SK-N-SH (cell line): ENCODE results near the gene SVBP. TPM values are rescaled to one million over a fixed set of nuclear protein-coding genes. Genes with fewer than 3 reads are reported as not detected.

ENCODE experiments used
- CTCF ChIA-PET: fragments of 300-600, 350-600 bp; formaldehyde crosslinking; extraction: SDS; loops from one replicate; lab custom pipeline; 2021; lab: Yijun Ruan, JAX
- POLR2A ChIA-PET: fragments of 350-600 bp; sonication (Branson Sonifier 250); formaldehyde crosslinking; extraction: SDS; loops from one replicate; lab custom pipeline; 2020; ENCODE audit warnings: antibody characterized with exemption, inconsistent platforms; lab: Yijun Ruan, JAX
- DNase-seq: peaks from one replicate; pipeline ENCODE4 v3.0.0; 2012
- H2AFZ ChIP-seq: fragments of 200-600 bp; sonication (generic); 2 replicates; pipeline ENCODE4 v1.8.1; 2016; ENCODE audit warnings: antibody characterized with exemption, mild to moderate bottlenecking, low read depth
- H3F3A ChIP-seq: fragments of 200-600 bp; sonication (generic); replicated peaks from 2 replicates; pipeline ENCODE3; 2016; ENCODE audit warnings: antibody characterized with exemption, mild to moderate bottlenecking; ENCODE audit not compliant: insufficient read depth
- H3K27ac ChIP-seq, 2 experiments: fragments of 200-500 bp in 1 of 2; fragments of 200-600 bp in 1 of 2; sonication (Bioruptor generic) in 1 of 2; sonication (generic), shearing (Covaris generic) in 1 of 2; 2 replicates each; pipeline versions ENCODE4 v1.5.1 to v1.6.1; 2014 to 2016; ENCODE audit warnings: low read depth in 2 of 2, inconsistent platforms in 1 of 2, low read length in 1 of 2, mild to moderate bottlenecking in 1 of 2, mixed read lengths in 1 of 2
- H3K27me3 ChIP-seq: fragments of 200-600 bp; sonication (generic), shearing (Covaris generic); 2 replicates; pipeline ENCODE4 v1.6.1; 2016; ENCODE audit warnings: mixed run types; ENCODE audit not compliant: insufficient read depth
- H3K36me3 ChIP-seq, 2 experiments: fragments of 200-500 bp in 1 of 2; fragments of 200-600 bp in 1 of 2; sonication (Bioruptor generic) in 1 of 2; sonication (generic) in 1 of 2; replicated peaks in 1 of 2; 2 replicates each; pipeline versions ENCODE3 to v1.5.1; 2014 to 2016; ENCODE audit warnings: low read length in 1 of 2, mild to moderate bottlenecking in 1 of 2; ENCODE audit not compliant: insufficient read depth in 2 of 2, control insufficient read depth in 1 of 2
- H3K4me1 ChIP-seq, 2 experiments: fragments of 200-500 bp in 1 of 2; fragments of 200-600 bp in 1 of 2; sonication (Bioruptor generic) in 1 of 2; sonication (generic), shearing (Covaris generic) in 1 of 2; 2 replicates each; pipeline versions ENCODE4 v1.5.1 to v1.6.1; 2014 to 2016; ENCODE audit warnings: low read depth in 1 of 2, low read length in 1 of 2, mixed run types in 1 of 2; ENCODE audit not compliant: insufficient read depth in 2 of 2, control insufficient read depth in 1 of 2
- H3K4me2 ChIP-seq: fragments of 200-600 bp; sonication (generic), shearing (Covaris generic); 2 replicates; pipeline ENCODE4 v1.6.1; 2017; ENCODE audit warnings: mixed run types
- H3K4me3 ChIP-seq, 2 experiments: fragments of 200-500 bp in 1 of 2; fragments of 200-600 bp in 1 of 2; sonication (Bioruptor generic) in 1 of 2; sonication (generic), shearing (Covaris generic) in 1 of 2; 2 replicates each; pipeline versions ENCODE4 v1.5.1 to v1.8.1; 2014 to 2016; ENCODE audit warnings: low read depth in 2 of 2, inconsistent platforms in 1 of 2, low read length in 1 of 2, mild to moderate bottlenecking in 1 of 2, mixed read lengths in 1 of 2, moderate library complexity in 1 of 2
- H3K79me2 ChIP-seq: fragments of 200-600 bp; sonication (generic); 2 replicates; pipeline ENCODE4 v1.8.1; 2017; ENCODE audit warnings: mild to moderate bottlenecking; ENCODE audit not compliant: insufficient read depth
- H3K9ac ChIP-seq: fragments of 200-600 bp; sonication (generic); 2 replicates; pipeline ENCODE4 v1.6.1; 2017; ENCODE audit warnings: mixed run types
- H3K9me2 ChIP-seq: fragments of 200-600 bp; sonication (generic); 2 replicates; pipeline ENCODE4 v1.6.1; 2017; ENCODE audit warnings: mixed run types
- H3K9me3 ChIP-seq: fragments of 200-600 bp; sonication (generic); 2 replicates; pipeline ENCODE4 v1.6.1; 2017; ENCODE audit warnings: mixed run types, mild to moderate bottlenecking, moderate library complexity
- H4K20me1 ChIP-seq: fragments of 200-600 bp; sonication (generic); 2 replicates; pipeline ENCODE4 v1.6.1; 2017; ENCODE audit warnings: mild to moderate bottlenecking, mixed run types; ENCODE audit not compliant: insufficient read depth
- CHD2 ChIP-seq: fragments of 150-350 bp; IDR thresholded peaks from 2 replicates; pipeline ENCODE4 v1.6.1; 2018; ENCODE audit warnings: low read length; ENCODE audit not compliant: partially characterized antibody
- ELF1 ChIP-seq: IDR thresholded peaks from 2 replicates; pipeline ENCODE4 v1.4.0; 2012
- FOSL2 ChIP-seq: IDR thresholded peaks from 2 replicates; pipeline ENCODE4 v1.4.0; 2012; ENCODE audit warnings: low read depth, mild to moderate bottlenecking, moderate library complexity, borderline replicate concordance
- FOXJ3 ChIP-seq: sonication (generic); formaldehyde crosslinking; IDR thresholded peaks from 2 replicates; pipeline ENCODE4 v1.5.1; 2020; ENCODE audit warnings: mild to moderate bottlenecking, missing genetic modification reagents
- GABPA ChIP-seq: IDR thresholded peaks from 2 replicates; pipeline ENCODE4 v1.4.0; 2012; ENCODE audit warnings: low read depth, mild to moderate bottlenecking
- GATA2 ChIP-seq: sonication (generic); formaldehyde crosslinking; IDR thresholded peaks from 2 replicates; pipeline ENCODE4 v1.5.0; 2020; ENCODE audit warnings: mild to moderate bottlenecking, missing genetic modification reagents
- MEF2A ChIP-seq: IDR thresholded peaks from 2 replicates; pipeline ENCODE4 v1.4.0; 2012; ENCODE audit warnings: low read depth, borderline replicate concordance
- MXI1 ChIP-seq: IDR thresholded peaks from 2 replicates; pipeline ENCODE4 v1.6.1; 2012; ENCODE audit warnings: mild to moderate bottlenecking, low read depth, low read length, improper control_type of control experiment
- NFIC ChIP-seq: IDR thresholded peaks from 2 replicates; pipeline ENCODE4 v1.4.0; 2012; ENCODE audit warnings: borderline replicate concordance
- NRF1 ChIP-seq: IDR thresholded peaks from 2 replicates; pipeline ENCODE4 v1.6.1; 2012; ENCODE audit warnings: low read depth, mild to moderate bottlenecking, low read length
- RAD21 ChIP-seq: IDR thresholded peaks from 2 replicates; pipeline ENCODE4 v1.6.1; 2012; ENCODE audit warnings: mild to moderate bottlenecking, low read length
- RFX5 ChIP-seq: IDR thresholded peaks from 2 replicates; pipeline ENCODE4 v1.6.1; 2012; ENCODE audit warnings: mild to moderate bottlenecking, improper control_type of control experiment, low read length
- RXRA ChIP-seq: IDR thresholded peaks from 2 replicates; pipeline ENCODE4 v1.4.0; 2012; ENCODE audit warnings: low read depth, mild to moderate bottlenecking, borderline replicate concordance
- SIN3A ChIP-seq: IDR thresholded peaks from 2 replicates; pipeline ENCODE4 v1.6.1; 2012; ENCODE audit warnings: low read depth, mild to moderate bottlenecking, low read length, moderate library complexity, borderline replicate concordance
- SMC3 ChIP-seq: IDR thresholded peaks from 2 replicates; pipeline ENCODE4 v1.6.1; 2012; ENCODE audit warnings: low read depth, low read length, improper control_type of control experiment
- TAF1 ChIP-seq: IDR thresholded peaks from 2 replicates; pipeline ENCODE4 v1.6.1; 2012; ENCODE audit warnings: low read depth, mild to moderate bottlenecking, low read length, moderate library complexity, borderline replicate concordance
- TCF12 ChIP-seq: IDR thresholded peaks from 2 replicates; pipeline ENCODE4 v1.4.0; 2012
- TEAD4 ChIP-seq: IDR thresholded peaks from 2 replicates; pipeline ENCODE4 v1.4.0; 2012; ENCODE audit warnings: mild to moderate bottlenecking, borderline replicate concordance; ENCODE audit not compliant: insufficient read depth
- WGBS: methylation state at CpG from one replicate; pipeline ENCODE4 v1.1.6; 2017; ENCODE audit warnings: low lambda C conversion rate; 5-methylcytosine and 5-hydroxymethylcytosine counted together
- polyA plus RNA-seq, 3 experiments: library from polyadenylated mRNA; depleted of rRNA; stranded (reverse); fragments of >200 nt; gene quantifications; 2 replicates each; pipeline ENCODE4 v1.2.3, GENCODE V29; 2012
- TF ChIP-seq, protein P1 (sequence below): IDR thresholded peaks from 2 replicates; pipeline ENCODE4; 2012
- TF ChIP-seq, protein P2 (sequence below): fragments of 150-350 bp; IDR thresholded peaks from 2 replicates; pipeline ENCODE4 v1.6.1; 2016; ENCODE audit warnings: mild to moderate bottlenecking, low read depth, low read length
- TF ChIP-seq, protein P3 (sequence below): IDR thresholded peaks from 2 replicates; pipeline ENCODE4 v1.4.0; 2012; ENCODE audit warnings: low read depth

Gene SVBP
- polyA plus RNA-seq, 1 of the 3 experiments (the other 2 are of a cell fraction): 18.6 TPM

DNA sequence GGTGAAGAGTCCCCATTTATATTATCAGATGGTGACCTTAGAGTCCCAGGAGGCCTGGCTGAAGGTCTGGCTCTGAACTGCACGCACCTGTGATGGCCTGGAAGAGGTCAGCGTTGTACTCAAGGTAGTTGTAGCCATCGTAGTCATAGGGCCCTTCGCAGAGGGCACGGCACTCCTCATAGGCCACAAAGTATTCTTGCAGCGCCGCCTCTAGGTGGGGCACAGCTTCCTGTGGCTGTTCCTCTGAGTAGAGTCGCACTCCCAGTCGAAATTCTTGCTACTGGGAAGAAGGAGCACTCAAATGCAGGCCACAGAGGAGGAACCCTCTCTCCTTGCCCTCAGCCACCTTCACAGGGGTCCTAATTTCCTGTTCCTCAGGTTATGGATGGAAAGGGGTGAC lies 58.1 kb downstream of the SVBP start:
- H4K20me1 ChIP-seq: peaks cover 6% of the 10 kb centered on the region; the same call in 1 of the 2 replicates
- CTCF ChIA-PET: interaction anchor here (0.8 to 2.9 kb wide), 8 partner anchors 10 to 611 kb away, joined by 3 to 17 read pairs (median 7); no protein-coding TSS in a partner anchor

DNA sequence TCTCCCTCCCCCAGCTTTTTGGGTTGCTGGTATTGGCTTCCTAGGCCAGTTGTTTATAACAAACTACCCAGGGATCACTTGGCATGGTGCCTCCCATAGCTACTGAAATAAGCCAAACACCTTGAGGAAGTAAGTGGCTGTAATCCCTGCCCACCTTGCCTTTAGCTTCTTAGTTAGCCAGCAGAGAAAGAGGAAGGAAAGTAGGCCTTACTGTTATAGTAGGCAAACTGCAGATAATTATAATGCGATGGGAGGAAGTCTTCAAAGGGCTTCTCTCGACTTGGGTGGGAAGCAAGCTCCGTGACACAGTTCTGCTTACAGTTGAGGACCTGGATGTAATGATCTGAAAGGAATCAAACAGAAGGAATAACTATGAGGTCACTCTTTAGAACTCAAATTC lies 58.6 kb downstream of the SVBP start:
- Histone ChIP-seq H3K9ac (no peak overlapping the region), H4K20me1 (0 out of 2 replicates have a peak, but pooled peaks cover 1% of the 10 kb centered on the region), H3K4me2 (no peak overlapping the region), H3F3A (peaks cover 3% of the 10 kb centered on the region), H3K9me2 (no peaks in the 10 kb centered on the region), H3K79me2 (peaks cover 17% of the 10 kb centered on the region), H3K4me3 (no peak overlapping the region)
- ChIA-PET POLR2A (no interaction called here), CTCF (interaction anchor here (0.8 to 2.9 kb wide), 8 partner anchors 10 to 610 kb away, joined by 3 to 17 read pairs (median 7); no protein-coding TSS in a partner anchor)
- whole genome bisulfite sequencing: 94% methylated on average over 3 of the region's 3 CpGs
- DNase-seq: no peak
- TF ChIP-seq RAD21 (no peak), ELF1 (no peak), CHD2 (no peak), TEAD4 (no peak), SMC3 (no peak), FOXJ3 (no peak), GABPA (no peak), NRF1 (no peak), MXI1 (no peak)
- TF ChIP-seq, protein P1, sequence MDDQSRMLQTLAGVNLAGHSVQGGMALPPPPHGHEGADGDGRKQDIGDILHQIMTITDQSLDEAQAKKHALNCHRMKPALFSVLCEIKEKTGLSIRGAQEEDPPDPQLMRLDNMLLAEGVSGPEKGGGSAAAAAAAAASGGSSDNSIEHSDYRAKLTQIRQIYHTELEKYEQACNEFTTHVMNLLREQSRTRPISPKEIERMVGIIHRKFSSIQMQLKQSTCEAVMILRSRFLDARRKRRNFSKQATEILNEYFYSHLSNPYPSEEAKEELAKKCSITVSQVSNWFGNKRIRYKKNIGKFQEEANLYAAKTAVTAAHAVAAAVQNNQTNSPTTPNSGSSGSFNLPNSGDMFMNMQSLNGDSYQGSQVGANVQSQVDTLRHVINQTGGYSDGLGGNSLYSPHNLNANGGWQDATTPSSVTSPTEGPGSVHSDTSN: no peak
- TF ChIP-seq, protein P2, sequence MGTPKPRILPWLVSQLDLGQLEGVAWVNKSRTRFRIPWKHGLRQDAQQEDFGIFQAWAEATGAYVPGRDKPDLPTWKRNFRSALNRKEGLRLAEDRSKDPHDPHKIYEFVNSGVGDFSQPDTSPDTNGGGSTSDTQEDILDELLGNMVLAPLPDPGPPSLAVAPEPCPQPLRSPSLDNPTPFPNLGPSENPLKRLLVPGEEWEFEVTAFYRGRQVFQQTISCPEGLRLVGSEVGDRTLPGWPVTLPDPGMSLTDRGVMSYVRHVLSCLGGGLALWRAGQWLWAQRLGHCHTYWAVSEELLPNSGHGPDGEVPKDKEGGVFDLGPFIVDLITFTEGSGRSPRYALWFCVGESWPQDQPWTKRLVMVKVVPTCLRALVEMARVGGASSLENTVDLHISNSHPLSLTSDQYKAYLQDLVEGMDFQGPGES: no peak
- TF ChIP-seq, protein P3, sequence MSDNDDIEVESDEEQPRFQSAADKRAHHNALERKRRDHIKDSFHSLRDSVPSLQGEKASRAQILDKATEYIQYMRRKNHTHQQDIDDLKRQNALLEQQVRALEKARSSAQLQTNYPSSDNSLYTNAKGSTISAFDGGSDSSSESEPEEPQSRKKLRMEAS: no peak
- TF ChIP-seq, all 33 proteins: peak for 0
- H3K36me3 ChIP-seq: peaks cover 55 to 69% of the 10 kb centered on the region in 2 experiments
- no peak overlapping the region for H2AFZ ChIP-seq
- H3K27ac ChIP-seq: no peak overlapping the region
- no peaks in the 10 kb centered on the region for H3K9me3 ChIP-seq
- H3K27me3 ChIP-seq: no peaks in the 10 kb centered on the region
- no peaks in the 10 kb centered on the region; a peak in 1 of 4 replicates for H3K4me1 ChIP-seq

More for the DNA sequence above, 58.1 kb downstream of the SVBP start:
- no peak for TF ChIP-seq TAF1
- TF ChIP-seq FOXJ3: no peak
- TF ChIP-seq RXRA: no peak
- TF ChIP-seq, protein P2: no peak
- TF ChIP-seq NRF1: no peak
- TF ChIP-seq GATA2: no peak
- TF ChIP-seq TCF12: no peak
- TF ChIP-seq MEF2A: no peak
- no peak for TF ChIP-seq FOSL2
- no peak for TF ChIP-seq RFX5
- TF ChIP-seq NFIC: no peak
- TF ChIP-seq SIN3A: no peak
- no peak for TF ChIP-seq RAD21
- TF ChIP-seq, protein P1: no peak
- no peak overlapping the region for H3K27ac ChIP-seq
- no peaks in the 10 kb centered on the region for H3F3A ChIP-seq
- WGBS: 92% methylated on average over 9 of the region's 9 CpGs
- no peak overlapping the region for H3K4me3 ChIP-seq
- no peak for DNase-seq
- POLR2A ChIA-PET: no interaction called here
- no peaks in the 10 kb centered on the region for H3K27me3 ChIP-seq
- no peaks in the 10 kb centered on the region; a peak in 1 of 4 replicates for H3K4me1 ChIP-seq
- H3K9me3 ChIP-seq: no peaks in the 10 kb centered on the region
- no peak overlapping the region for H2AFZ ChIP-seq
- no peak overlapping the region for H3K9ac ChIP-seq
- peaks cover 53 to 64% of the 10 kb centered on the region in 2 experiments for H3K36me3 ChIP-seq
- H3K9me2 ChIP-seq: no peaks in the 10 kb centered on the region
- no peak overlapping the region for H3K4me2 ChIP-seq
- H3K79me2 ChIP-seq: peaks cover 22% of the 10 kb centered on the region
